GM21529 (cell line): ENCODE data around the gene TBX19.

Source experiments
- ATAC-seq: cut with Tn5 transposase; IDR thresholded peaks from one replicate; pipeline ENCODE4 v1.9.1; 2021; ENCODE audit not compliant: unreplicated experiment

The TBX19 gene

DNA sequence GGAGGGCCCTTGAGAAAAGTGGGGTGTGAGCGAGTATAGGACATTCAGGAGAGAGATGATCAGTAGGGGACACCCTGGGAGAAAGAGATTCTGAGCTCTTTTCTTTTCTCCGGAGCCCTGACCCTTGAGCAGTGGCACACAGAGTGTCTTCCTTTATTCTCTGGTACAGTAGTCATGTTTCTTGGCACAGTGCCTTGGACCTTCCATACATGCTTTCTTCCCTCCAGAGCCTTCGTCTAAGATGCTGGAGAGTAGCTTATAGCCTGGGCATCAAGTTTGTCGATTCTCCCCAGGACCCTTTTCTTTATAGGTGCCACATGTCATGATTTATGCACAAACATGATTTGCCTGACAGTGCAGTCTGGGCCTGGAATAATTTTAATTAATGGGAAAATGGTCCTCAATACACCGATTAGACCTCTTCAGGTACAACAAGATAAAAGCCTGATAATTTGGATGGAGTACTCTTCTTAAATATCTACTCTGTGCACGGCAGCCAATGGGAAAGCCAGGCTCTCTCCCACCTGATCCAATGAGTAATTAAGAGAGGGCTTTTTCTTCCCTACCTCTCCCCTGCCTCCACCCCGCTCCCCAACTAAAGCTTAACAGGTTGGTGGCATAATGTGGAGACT, at the start of gene TBX19:
Gene TBX19 (plus strand): TSS at position 582 of the 632 bp plus-strand sequence. CDS start 214 bp downstream, outside the sequence.
- no peak for ATAC-seq

- ATAC-seq = peak; percentile 80
Measured at GRCh38 chr1:168234846-168235547, 45.7 kb upstream of the TBX19 start.

DNA sequence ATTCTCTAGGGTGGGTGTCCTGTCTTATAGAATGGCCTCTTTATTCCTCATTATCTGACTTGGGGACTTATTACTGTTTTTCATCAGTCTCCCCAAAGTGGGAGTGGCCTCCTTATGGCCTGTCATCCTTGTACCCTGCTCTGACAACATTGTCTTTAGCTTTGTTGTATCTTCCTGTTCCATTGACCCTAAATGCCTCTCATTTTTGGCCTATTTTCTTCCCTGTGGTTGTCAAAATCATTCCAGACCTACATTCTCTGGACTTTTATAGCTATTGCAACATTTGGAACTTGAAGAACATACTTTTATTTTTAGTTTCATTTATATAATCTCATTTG, 45.2 kb upstream of the TBX19 start:
- no peak for ATAC-seq

DNA sequence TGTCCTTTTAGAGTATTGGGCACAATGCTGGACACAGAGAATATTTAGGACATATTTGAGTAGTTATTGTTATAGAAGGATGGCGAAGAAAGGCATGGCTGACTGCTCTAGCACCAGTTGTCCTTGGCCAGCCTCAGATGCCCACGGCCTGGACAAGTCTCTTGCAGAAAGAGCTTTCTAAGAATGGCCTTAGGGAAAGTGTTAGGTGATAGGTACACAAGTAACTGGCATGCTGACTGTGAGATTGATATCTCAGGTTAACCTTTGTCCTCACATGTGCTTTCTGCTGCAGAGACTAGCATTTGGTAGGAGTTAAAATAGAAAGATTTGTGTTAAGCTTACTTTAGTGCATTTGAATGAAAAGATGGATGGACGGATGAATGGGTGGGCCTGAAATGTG, 44.7 kb upstream of the TBX19 start:
- ATAC-seq = no peak

- no peak for ATAC-seq
Measured at GRCh38 chr1:168236836-168237611, 43.7 kb upstream of the TBX19 start.

GRCh38 chr1:168243198-168243597, 37.5 kb upstream of the TBX19 start:
- ATAC-seq = no peak

DNA sequence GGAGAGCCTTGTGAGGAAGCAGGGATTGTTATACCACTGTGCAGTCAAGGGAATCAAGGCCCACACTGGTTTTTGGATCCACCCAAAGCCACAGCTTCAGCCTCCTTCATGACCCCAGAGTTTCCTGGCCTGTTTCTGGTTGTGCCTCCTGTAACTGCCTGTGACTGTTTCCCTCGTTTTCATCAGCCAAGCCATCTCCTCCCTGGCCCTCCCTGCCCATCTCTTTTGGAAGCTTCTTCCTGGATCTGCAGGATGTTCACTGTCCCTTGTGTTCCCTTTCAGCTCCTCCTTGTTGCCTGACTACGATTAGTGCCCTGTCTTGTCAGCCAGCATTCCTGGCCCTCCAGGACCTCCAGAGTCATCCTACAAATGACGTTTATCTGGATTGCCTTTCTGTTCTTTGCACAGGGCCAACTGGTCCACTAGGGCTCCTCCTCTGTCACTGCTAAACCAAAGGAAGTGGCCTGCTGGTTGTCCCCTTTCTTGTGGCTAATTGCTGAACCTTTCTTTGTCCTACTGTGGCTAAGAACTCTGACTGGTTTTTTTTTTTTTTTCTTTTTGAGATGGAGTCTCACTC, 37.0 kb upstream of the TBX19 start:
- no peak for ATAC-seq

- ATAC-seq = no peak
Measured at GRCh38 chr1:168245042-168245441, 35.6 kb upstream of the TBX19 start.

GRCh38 chr1:168246506-168246905, 34.2 kb upstream of the TBX19 start:
- ATAC-seq = no peak

DNA sequence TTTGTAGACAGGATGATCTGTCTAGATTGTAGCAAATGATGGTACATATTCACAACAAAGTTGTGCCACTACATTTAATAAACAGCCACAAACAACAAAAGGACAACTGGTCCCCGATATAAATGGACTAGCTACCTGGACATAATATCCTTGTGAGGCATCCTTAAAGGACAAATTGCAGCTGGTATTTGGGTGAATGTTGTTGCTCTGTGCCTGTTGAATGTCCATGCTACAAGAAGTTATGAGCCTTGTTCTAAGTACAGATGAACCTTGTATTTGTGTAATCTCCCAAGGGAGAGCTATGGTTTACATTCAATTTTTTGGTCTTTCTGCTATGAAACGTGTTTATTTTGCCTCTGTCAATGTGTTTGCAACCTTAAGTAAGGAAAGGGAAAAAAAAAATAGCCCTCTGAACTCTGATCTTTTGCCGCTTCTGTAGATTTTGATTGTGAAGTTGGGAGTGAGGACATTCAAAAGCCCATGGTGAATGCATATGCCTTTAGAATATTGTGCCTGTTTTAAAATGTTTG, 28.4 kb upstream of the TBX19 start:
- ATAC-seq = no peak

DNA sequence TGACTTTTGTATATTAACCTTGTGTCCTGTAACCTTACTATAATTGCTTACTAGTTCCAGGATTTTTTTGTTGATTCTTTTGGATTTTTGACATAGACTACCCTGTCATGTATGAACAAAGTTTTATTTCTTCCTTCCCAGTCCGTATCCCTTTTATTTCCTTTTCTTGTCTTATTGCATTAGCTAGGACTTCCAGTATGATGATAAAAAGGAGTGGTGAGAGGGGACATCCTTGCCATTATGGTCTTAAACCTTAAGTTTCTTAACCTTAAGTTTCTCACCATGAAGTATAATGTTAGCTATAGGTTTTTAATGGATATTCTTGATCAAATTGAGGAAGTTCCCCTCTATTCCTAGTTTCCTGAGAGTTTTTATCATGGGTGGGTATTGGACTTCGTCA, 24.5 kb upstream of the TBX19 start:
- ATAC-seq = no peak

DNA sequence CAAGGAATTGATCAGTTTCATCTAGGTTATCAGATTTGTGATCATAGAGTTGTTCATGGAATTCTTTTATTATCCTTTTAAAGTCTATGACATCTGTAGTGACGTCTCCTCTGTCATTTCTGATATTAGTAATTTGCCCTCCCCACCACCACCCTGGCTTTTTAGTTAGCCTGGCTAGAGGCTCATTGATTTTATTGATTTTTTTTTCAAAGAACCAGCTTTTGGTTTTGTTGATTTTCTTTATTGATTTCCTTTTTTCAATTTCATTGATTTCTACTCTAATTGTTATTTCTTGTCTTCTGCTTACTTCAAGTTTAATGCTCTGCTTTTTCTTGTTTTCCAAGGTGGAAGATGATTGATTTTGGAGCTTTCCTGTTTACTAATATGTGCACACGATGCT, 23.3 kb upstream of the TBX19 start:
- no peak for ATAC-seq

DNA sequence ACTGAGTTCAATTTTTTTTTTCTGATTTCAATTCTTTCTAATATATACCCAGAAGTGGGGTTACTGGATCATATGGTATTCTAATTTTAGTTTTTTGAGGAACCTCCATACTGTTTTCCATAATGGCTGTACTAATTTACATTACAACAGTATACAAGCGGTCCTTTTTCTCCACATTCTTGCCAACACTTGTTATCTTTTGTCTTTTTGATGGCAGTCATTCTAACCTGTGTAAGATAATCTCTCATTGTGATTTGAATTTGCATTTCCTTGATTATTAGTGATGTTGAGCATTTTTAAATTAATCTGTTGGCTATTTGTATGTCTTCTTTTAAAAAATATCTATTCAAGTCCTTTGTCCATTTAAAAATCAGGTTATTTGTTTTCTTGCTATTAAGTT, 21.1 kb upstream of the TBX19 start:
- no peak for ATAC-seq

- ATAC-seq = no peak
Measured at GRCh38 chr1:168260393-168260792, 20.3 kb upstream of the TBX19 start.

DNA sequence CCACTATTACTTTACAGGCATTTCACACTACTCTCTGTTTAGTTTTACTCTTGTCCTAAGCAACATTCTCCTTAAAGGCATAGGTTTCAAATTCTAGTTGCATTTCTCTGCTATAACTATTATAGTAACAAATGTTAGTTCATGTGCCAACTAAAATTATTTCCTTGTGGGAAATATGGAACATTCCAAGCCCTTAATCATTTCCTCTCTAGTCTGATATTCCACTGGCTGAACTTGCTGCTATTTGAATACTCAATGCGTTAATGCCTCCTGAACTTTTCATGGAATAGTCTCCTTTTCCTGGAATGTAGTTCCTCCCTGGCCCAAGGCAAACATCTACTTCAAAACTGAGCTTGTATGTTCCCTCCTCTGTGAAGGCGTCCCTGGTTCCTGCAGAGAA, 19.3 kb upstream of the TBX19 start:
- no peak for ATAC-seq

GRCh38 chr1:168263130-168263529, 17.5 kb upstream of the TBX19 start:
- no peak for ATAC-seq

GRCh38 chr1:168264296-168264695, 16.4 kb upstream of the TBX19 start:
- ATAC-seq = no peak

DNA sequence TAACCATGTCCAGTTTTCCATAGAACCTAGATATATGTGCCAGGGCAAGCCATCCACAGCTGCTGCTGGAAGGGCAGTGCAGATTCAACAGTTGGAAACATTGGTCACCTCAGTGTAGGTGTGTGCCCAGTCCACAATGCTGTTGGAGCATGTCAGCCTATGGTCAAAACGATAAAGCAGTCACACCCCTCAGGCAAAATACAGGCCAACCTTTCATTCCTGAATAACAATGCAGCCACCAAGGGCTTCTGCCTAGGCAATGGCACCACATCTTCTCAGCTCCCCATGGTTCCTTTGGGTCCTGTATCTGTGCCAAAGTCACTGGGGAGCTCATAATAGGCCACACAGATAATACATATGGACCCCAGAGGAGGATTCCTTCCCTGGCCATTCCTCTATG, 15.1 kb upstream of the TBX19 start:
- ATAC-seq = no peak

DNA sequence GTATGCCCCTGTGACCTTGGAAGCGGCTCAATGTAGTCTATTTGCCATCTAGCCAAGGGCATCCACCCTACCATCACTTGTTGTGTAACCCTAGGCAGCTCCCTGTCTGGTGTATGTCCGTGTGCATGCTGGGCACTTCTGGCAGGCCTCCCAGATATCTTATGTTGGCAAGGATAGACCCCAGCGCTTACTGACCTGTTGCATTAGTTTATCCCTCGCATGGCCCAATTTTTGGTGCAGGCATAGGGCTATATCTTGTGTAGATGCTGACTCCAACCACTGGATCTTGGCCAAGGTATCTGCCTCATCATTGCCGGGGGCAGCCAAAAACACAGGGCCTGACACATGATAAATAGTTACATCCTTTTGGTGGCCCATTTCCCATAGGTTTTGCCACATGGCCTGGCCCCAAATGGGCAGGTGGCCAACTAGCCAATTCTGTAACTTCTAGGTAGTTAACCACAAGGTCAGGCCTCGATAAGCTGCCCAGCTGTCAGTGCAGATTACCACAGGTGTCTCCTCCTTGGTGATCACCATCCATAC, 14.0 kb upstream of the TBX19 start:
- no peak for ATAC-seq

GRCh38 chr1:168271636-168272035, 9.0 kb upstream of the TBX19 start:
- no peak for ATAC-seq

DNA sequence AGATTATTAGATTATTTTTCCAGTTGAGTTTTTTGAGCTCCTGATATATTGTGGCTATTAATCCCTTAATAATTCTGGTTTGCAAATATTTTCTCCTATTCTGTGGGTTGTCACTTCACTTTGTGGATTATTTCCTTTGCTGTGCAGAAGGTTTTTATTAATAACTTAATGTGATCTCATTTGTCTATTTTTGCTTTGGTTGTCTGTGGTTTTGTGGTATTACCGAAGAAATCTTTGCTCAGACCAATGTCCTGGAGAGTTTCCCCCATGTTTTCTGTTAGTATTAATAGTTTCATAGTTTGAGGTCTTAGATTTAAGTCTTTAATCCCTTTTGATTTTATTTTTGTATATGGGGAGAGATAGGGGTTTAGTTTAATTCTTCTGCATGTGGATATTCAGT, 7.1 kb upstream of the TBX19 start:
- no peak for ATAC-seq
